SKM-1 (cell line): ENCODE measurements around the gene DEAF1.

Experiments
- DNase-seq: peaks from one replicate; lab custom pipeline; 2025; ENCODE audit not compliant: unreplicated experiment; lab: John Stamatoyannopoulos, UW

The DEAF1 gene

GRCh38 chr11:597166-597725 is 97.8 kb downstream of the DEAF1 start:
- DNase-seq: no peak

GRCh38 chr11:596374-596773 is 98.6 kb downstream of the DEAF1 start:
- no peak for DNase-seq

- no peak for DNase-seq
Measured at GRCh38 chr11:595400-595799, 99.6 kb downstream of the DEAF1 start.
